GM23338 (cell line): Measurements from ENCODE around the gene PRPF38A. TPM values are rescaled to one million over a fixed set of nuclear protein-coding genes. Genes with fewer than 3 reads are reported as not detected.
A peak's percentile ranks its signal among the peaks of the same experiment; 100 is the strongest.

Source experiments
- ATAC-seq: fragments of 200-7000 bp; cut with Tn5 transposase; 3 replicates; pipeline ENCODE4 v1.9.1; 2020
- DNase-seq: peaks from one replicate; pipeline ENCODE4 v3.0.0-alpha.2; 2015; ENCODE audit warnings: low spot score
- H2AFZ ChIP-seq: fragments of 200-600 bp; sonication (generic); 2 replicates; pipeline ENCODE4 v1.8.0; 2016; ENCODE audit warnings: antibody characterized with exemption, mild to moderate bottlenecking, moderate library complexity
- H3F3A ChIP-seq: fragments of 200-600 bp; sonication (generic); replicated peaks from 2 replicates; pipeline ENCODE4 v1.8.0; 2017; ENCODE audit warnings: antibody characterized with exemption, mixed run types, low read depth
- H3K27ac ChIP-seq: fragments of 200-600 bp; sonication (generic); 2 replicates; pipeline ENCODE4 v1.6.1; 2016; ENCODE audit warnings: low read depth
- H3K27me3 ChIP-seq: fragments of 200-600 bp; sonication (generic); 2 replicates; pipeline ENCODE4 v1.8.0; 2016; ENCODE audit warnings: mild to moderate bottlenecking, mixed run types, moderate library complexity; ENCODE audit not compliant: insufficient read depth
- H3K36me3 ChIP-seq: fragments of 200-600 bp; sonication (generic); 2 replicates; pipeline ENCODE4 v1.8.0; 2016; ENCODE audit warnings: mild to moderate bottlenecking; ENCODE audit not compliant: insufficient read depth
- H3K4me1 ChIP-seq: fragments of 200-600 bp; sonication (generic); 2 replicates; pipeline ENCODE4 v1.8.0; 2016; ENCODE audit warnings: mild to moderate bottlenecking, moderate library complexity; ENCODE audit not compliant: insufficient read depth
- H3K4me2 ChIP-seq: fragments of 200-600 bp; sonication (generic); 2 replicates; pipeline ENCODE4 v1.7.1; 2017; ENCODE audit warnings: mixed run types
- H3K4me3 ChIP-seq: fragments of 200-600 bp; sonication (generic); 2 replicates; pipeline ENCODE4 v1.6.1; 2016; ENCODE audit warnings: mixed run types
- H3K79me2 ChIP-seq: fragments of 200-600 bp; sonication (generic); replicated peaks from 2 replicates; pipeline ENCODE4 v1.8.0; 2017; ENCODE audit warnings: mild to moderate bottlenecking; ENCODE audit not compliant: insufficient read depth
- H3K9me2 ChIP-seq: fragments of 200-600 bp; sonication (generic); 2 replicates; pipeline ENCODE4 v1.8.0; 2017; ENCODE audit not compliant: insufficient read depth
- H4K20me1 ChIP-seq: fragments of 200-600 bp; sonication (generic); replicated peaks from 2 replicates; pipeline ENCODE4 v1.8.0; 2017; ENCODE audit warnings: mild to moderate bottlenecking; ENCODE audit not compliant: insufficient read depth
- H3K27ac Mint-ChIP-seq: 2 replicates; pipeline ENCODE4 v1.8.0; 2020; ENCODE audit warnings: inconsistent platforms, mild to moderate bottlenecking, moderate library complexity, mixed read lengths
- H3K27me3 Mint-ChIP-seq: 3 replicates; pipeline ENCODE4 v1.8.0; 2022; ENCODE audit warnings: low read depth, mild to moderate bottlenecking, moderate library complexity, mixed read lengths, inconsistent platforms; ENCODE audit not compliant: insufficient read depth, poor library complexity
- H3K36me3 Mint-ChIP-seq: 3 replicates; pipeline ENCODE4 v1.8.0; 2021; ENCODE audit warnings: low read depth, mild to moderate bottlenecking, inconsistent platforms, moderate library complexity, mixed read lengths
- H3K4me1 Mint-ChIP-seq: 3 replicates; pipeline ENCODE4 v1.8.0; 2020; ENCODE audit warnings: mild to moderate bottlenecking, inconsistent platforms, mixed read lengths
- H3K4me3 Mint-ChIP-seq: 3 replicates; pipeline ENCODE4 v1.8.0; 2021; ENCODE audit warnings: moderate library complexity, mild to moderate bottlenecking, inconsistent platforms, mixed read lengths
- H3K9me3 Mint-ChIP-seq: 3 replicates; pipeline ENCODE4 v1.8.0; 2020; ENCODE audit warnings: moderate library complexity, mild to moderate bottlenecking, inconsistent platforms, mixed read lengths
- CTCF ChIP-seq, 2 experiments: fragments of 200-600 bp in 1 of 2; sonication (generic) in 1 of 2; conservative IDR thresholded peaks; 2 replicates each; pipeline versions ENCODE4 v1.5.1 to v1.6.1; 2016 to 2017; ENCODE audit warnings: antibody characterized with exemption in 2 of 2, low read depth in 2 of 2, mild to moderate bottlenecking in 2 of 2, moderate library complexity in 1 of 2
- EZH2 ChIP-seq: fragments of 200-600 bp; sonication (generic); IDR thresholded peaks from one replicate; pipeline ENCODE4 v1.8.0; 2017; ENCODE audit warnings: antibody characterized with exemption, mild to moderate bottlenecking, low read depth; ENCODE audit not compliant: unreplicated experiment
- EZH2phosphoT487 ChIP-seq: fragments of 200-600 bp; sonication (generic); IDR thresholded peaks from one replicate; pipeline ENCODE4 v1.8.1; 2018; ENCODE audit warnings: antibody characterized with exemption; ENCODE audit not compliant: unreplicated experiment
- NANOG ChIP-seq: IDR thresholded peaks from 2 replicates; pipeline ENCODE4 v1.6.1; 2016; ENCODE audit warnings: antibody characterized with exemption, borderline replicate concordance
- POLR2AphosphoS5 ChIP-seq: IDR thresholded peaks from 2 replicates; pipeline ENCODE4 v1.6.1; 2016; ENCODE audit warnings: antibody characterized with exemption, low read depth
- REST ChIP-seq: IDR thresholded peaks from one replicate; pipeline ENCODE4 v1.6.1; 2018; ENCODE audit warnings: antibody characterized with exemption; ENCODE audit not compliant: unreplicated experiment
- STAT1 ChIP-seq: IDR thresholded peaks from one replicate; pipeline ENCODE4 v1.6.1; 2016; ENCODE audit warnings: antibody characterized with exemption; ENCODE audit not compliant: unreplicated experiment
- ZNF331 ChIP-seq: fragments of 250-450 bp; sonication (Bioruptor Pico); IDR thresholded peaks from 2 replicates; pipeline ENCODE4 v1.5.0; 2020; ENCODE audit warnings: low read depth, mild to moderate bottlenecking, moderate library complexity
- polyA plus RNA-seq: library from polyadenylated mRNA; unstranded; fragments of >200 nt; fragmentation: Nextera tagmentation; extraction: Ambion mirVana; gene quantifications from 2 replicates; pipeline ENCODE4 v1.2.1, GENCODE V29; 2016
- total RNA-seq: library from RNA; depleted of rRNA; stranded (reverse); fragments of >200 nt; shearing (Covaris generic); gene quantifications from 2 replicates; pipeline ENCODE4 v1.2.3, GENCODE V29; 2014
- TF ChIP-seq, protein P1 (sequence below): IDR thresholded peaks from 2 replicates; pipeline ENCODE4 v1.6.1; 2016; ENCODE audit warnings: antibody characterized with exemption

The PRPF38A gene
- total and polyA plus RNA-seq, 2 experiments from 2014 or later = 24.8 to 40.3 TPM

GRCh38 chr1:52454127-52454526 is 49.7 kb downstream of the PRPF38A start (continued):
- TF ChIP-seq, protein P1, sequence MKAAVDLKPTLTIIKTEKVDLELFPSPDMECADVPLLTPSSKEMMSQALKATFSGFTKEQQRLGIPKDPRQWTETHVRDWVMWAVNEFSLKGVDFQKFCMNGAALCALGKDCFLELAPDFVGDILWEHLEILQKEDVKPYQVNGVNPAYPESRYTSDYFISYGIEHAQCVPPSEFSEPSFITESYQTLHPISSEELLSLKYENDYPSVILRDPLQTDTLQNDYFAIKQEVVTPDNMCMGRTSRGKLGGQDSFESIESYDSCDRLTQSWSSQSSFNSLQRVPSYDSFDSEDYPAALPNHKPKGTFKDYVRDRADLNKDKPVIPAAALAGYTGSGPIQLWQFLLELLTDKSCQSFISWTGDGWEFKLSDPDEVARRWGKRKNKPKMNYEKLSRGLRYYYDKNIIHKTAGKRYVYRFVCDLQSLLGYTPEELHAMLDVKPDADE = no peak
- TF ChIP-seq EZH2 (no peak), ZNF331 (CRISPR knock-in tag) (no peak)

DNA sequence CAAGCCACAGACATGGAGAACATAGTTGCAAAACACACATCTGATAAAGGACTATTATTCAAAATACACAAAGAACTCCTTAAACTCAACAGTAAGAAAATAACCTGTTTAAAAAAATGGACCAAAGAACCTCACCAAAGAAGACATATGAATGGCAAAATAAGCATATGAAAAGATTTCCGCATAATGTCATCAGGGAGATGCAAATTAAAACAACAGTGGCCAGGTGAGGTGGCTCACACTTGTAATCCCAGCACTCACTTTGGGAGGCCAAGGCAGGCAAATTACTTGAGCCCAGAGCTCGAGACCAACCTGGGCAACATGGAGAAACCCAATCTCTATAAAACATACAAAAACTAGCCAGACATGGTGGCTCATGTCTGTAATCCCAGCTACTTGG is 50.4 kb downstream of the PRPF38A start:
- no peaks in the 10 kb centered on the region for H3F3A ChIP-seq
- no peak overlapping the region for H3K4me3 ChIP-seq
- H3K9me3 Mint-ChIP-seq = peaks cover 4% of the 10 kb centered on the region; the same call in 2 of the 3 replicates
- H3K4me2 ChIP-seq = 0 out of 2 replicates have a peak overlapping the region, but pooled peaks have one; percentile 20
- no peaks in the 10 kb centered on the region for H4K20me1 ChIP-seq
- no peaks in the 10 kb centered on the region for H3K27me3 Mint-ChIP-seq
- DNase-seq (peak; percentile 57), ATAC-seq (peak; percentile 75)
- no peaks in the 10 kb centered on the region for H3K36me3 ChIP-seq
- TF ChIP-seq EZH2phosphoT487 (no peak), STAT1 (no peak), NANOG (no peak), POLR2AphosphoS5 (no peak), ZNF331 (CRISPR knock-in tag) (no peak), REST (no peak), CTCF (conservative IDR thresholded peaks at IDR 0.05; ENCODE audit: low read depth in 2 of 2) (no peak)
- peak overlapping the region; percentile 81 for H3K27ac Mint-ChIP-seq
- peaks cover 23% of the 10 kb centered on the region for H3K4me1 ChIP-seq
- peaks cover 34% of the 10 kb centered on the region for H3K36me3 Mint-ChIP-seq
- H3K4me3 Mint-ChIP-seq = no peak overlapping the region; the same call in 2 of the 3 replicates
- no peaks in the 10 kb centered on the region for H3K27me3 ChIP-seq
- peaks cover 27% of the 10 kb centered on the region for H3K4me1 Mint-ChIP-seq
- no peak overlapping the region for H2AFZ ChIP-seq
- H3K27ac ChIP-seq = peak overlapping the region; percentile 58; the same call in 1 of the 2 replicates
- H3K9me2 ChIP-seq = no peaks in the 10 kb centered on the region
- H3K79me2 ChIP-seq = peaks cover 6% of the 10 kb centered on the region; the same call in 1 of the 2 replicates
